Stimulated activated CD4-positive, alpha-beta T cell treated with anti-CD3 and anti-CD28 coated beads, Interleukin-2, amount 100 ng/mL, for 4 hours (primary cell): ENCODE results near the gene ST8SIA5.

Experiments used
- DNase-seq: peaks from one replicate; pipeline ENCODE4 v3.0.0-alpha.2; 2020; ENCODE audit warnings: low read depth

The ST8SIA5 gene

GRCh38 chr18:46738491-46738890, 18.4 kb downstream of the ST8SIA5 start:
- DNase-seq: no peak

DNA sequence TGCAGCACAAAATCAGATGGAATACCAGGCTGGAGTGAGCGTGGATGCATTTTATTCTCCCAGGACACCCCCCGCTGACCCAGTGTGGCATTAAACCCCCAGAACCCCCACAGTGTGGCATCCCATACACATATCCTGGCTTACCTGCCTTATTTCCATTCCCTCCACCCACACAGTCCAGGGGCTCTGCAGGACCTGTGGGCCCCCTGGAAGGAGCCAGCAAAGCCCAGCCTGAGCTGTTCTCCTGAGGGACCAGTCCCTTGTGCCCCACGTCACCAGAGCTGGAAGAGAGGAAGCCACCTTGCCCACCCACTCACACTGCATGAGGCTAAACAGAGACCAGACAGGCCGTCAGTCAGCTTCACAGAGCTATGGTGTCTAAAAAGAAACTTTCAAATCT, 20.1 kb downstream of the ST8SIA5 start:
- DNase-seq: no peak

DNA sequence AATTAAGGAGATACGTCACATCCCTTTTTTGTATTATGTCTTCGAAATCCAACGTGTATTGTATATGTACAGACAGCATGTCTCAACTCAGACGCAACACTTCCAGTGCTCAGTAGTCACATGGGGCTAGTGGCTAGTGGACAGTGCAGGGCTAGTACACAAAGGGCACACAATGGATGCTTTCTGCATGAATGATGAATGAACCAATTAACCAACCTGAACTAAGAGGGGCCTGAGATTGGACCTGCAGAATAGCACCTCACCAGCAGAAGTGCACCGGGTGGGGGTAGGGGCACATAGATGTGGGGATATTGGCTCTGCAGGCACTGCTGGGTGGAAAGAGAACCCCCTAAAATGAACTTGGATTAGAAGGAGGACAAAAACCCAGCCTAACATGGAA, 20.7 kb downstream of the ST8SIA5 start:
- DNase-seq: no peak

DNA sequence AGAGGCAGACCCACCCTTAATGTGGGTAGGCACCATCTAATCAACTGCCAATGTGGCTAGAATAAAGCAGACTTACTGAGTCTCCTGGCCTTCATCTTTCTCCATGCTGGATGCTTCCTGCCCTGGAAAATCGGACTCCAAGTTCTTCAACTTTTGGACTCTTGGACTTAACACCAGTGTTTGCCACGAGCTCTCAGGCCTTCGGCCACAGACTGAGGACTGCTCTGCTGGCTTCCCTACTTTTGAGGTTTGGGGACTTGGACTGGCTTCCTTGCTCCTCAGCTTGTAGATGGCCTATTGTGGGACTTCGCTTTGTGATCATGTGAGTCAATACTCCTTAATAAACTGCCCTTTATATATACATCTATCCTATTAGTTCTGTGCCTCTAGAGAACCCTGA, 21.9 kb downstream of the ST8SIA5 start:
- DNase-seq: no peak

DNA sequence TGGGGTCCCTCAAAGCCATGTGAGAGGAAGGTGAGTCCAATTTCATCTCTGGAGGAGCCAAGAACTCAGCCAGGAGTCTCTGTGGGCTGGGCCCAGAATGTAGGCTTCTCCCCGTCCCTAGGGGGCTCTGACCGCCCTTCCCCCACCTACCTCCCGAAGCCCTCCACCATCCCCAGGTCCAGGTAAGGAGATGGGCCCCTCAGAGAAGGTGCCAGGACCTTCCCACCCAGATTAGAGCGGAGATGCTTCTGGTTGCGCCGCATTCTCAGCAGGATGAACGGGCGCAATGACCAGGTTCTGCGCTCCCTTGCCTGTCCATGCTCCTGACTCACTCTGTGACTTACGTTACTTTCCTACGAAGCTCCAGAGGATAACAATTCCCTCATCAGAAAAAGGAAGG, 23.0 kb downstream of the ST8SIA5 start:
- no peak for DNase-seq

DNA sequence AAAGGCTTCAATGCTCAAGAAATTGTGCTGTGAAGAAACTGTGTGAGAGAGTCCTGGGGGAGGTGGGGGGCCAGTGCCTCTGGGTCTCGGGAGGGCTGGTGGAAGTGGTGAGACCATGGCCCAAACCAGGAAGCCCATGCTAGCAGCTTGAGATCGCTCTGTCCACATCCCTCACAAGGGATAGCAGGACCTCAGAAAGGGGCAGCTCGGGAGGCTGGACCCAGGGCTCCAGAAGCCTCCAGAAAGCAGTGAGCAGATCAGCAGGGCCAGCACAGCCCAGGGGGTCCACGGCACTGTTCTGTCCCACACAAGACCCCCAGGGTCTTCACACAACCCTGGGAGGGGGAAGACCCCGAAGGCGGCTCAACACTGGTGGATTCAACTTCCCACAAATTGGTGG, 24.1 kb downstream of the ST8SIA5 start:
- DNase-seq: no peak

DNA sequence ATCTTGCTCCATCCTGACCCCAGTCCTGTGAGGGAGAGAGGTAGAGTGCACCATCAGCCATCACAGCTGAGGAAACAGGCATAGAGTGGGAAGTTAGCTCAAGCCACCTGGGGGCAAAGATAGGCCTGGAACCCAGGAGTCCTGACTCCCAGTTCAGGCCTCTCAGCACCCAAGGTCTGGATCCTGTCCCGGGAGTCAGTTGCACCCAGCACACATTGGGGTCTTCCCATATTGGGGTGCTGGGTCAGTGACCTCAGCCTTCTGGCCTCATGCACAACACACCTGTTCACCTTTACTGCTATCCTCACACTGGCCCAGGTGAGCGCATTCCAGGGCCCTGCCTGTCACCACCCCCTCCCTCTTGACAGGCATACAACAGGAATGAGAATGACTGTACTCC, 24.7 kb downstream of the ST8SIA5 start:
- DNase-seq: no peak

DNA sequence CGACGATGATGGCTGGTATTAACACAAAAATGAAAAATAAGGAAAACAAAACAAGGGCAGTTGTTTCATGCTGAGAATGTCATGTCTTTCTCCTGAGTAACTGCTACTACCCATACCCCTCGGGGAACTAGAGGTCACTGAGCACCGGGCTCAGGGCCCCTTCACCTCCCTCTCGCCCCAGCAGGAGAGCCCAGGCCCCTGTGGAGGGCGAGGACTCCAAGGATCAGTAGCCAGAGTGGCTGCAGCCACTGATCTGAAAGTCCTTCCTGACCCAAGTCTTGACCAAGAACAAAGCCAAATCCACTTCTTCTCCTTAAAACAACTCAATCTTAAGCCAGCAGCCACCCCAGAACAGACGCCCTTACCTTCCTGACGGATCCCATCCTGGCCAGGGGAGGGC, 25.5 kb downstream of the ST8SIA5 start:
- no peak for DNase-seq

DNA sequence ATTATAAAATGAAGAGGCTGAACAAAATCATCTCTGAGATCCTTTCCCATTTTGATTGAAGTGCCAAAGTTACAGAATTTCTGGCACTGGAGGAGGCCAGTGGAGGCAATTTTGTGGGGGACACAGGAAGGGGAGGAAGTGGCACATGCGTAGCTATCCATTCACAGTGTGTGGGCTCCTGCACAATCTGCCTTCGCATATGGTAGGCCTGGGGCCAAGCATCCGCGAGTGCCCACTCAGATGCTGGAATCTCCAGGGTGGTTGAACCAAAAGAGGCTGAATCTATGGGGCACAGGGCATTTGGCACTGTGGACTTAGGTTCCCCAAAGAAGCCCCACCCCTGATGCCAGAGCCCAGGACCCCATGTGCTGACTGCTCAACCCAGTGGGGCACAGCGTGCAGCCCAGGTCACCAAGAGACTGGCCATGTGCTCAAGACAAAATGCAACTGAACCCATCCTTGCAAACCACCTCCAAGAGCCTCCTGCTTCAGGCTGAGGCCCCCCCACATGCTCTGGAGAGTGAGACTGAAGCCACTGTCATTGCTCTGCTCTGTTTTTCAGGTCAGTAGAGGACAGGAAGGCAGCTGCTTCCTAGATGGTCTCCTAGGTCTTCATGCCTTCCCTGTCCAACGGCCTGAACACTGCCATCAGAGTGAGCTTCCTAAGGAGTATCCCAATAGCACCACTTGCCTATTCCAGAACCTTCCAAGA, 28.5 kb downstream of the ST8SIA5 start:
- no peak for DNase-seq

DNA sequence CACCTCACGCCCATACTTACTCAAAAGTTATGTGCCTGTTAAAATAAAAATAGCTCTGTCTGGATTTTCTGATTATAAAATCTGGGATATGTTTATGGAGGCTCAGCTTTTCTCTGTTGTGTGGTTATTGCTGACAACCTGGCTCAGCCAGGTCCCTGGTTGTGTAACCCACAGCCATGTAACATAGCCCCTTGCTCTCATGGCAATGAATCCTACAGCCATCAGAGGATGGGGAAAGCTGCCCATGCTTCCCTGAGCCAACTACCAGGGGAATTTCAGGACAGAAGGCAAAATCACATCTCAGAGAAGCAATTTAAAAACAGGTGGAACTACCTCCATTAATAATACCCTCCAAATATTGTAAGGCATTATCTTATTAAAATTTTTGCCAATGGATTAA, 29.7 kb downstream of the ST8SIA5 start:
- DNase-seq: no peak

GRCh38 chr18:46725310-46725709, 31.5 kb downstream of the ST8SIA5 start:
- DNase-seq: no peak

- DNase-seq: no peak
Observed at GRCh38 chr18:46723856-46724415, 32.9 kb downstream of the ST8SIA5 start.

GRCh38 chr18:46722051-46722450, 34.8 kb downstream of the ST8SIA5 start:
- no peak for DNase-seq

DNA sequence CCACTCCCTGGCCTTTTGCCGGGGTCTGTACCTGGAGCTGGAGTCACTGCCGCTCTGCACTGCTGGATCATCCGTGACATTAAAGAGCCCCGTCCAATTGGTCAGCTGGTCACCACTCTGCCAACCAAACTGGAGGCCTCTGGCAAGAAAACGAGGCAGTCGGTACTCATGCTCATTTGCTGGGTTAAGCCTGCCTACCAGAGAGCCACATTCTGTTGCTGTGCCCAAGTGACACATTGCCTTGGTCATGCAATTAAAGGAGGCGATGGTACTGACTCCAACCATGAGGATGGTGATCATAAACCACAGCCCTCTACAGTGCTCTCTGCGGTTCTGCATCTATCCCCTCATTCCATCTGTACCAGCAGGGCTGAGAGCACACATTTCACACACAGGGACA, 35.5 kb downstream of the ST8SIA5 start:
- DNase-seq: no peak

- no peak for DNase-seq
Observed at GRCh38 chr18:46720521-46720920, 36.3 kb downstream of the ST8SIA5 start.

GRCh38 chr18:46720092-46720491, 36.8 kb downstream of the ST8SIA5 start:
- DNase-seq: no peak

DNA sequence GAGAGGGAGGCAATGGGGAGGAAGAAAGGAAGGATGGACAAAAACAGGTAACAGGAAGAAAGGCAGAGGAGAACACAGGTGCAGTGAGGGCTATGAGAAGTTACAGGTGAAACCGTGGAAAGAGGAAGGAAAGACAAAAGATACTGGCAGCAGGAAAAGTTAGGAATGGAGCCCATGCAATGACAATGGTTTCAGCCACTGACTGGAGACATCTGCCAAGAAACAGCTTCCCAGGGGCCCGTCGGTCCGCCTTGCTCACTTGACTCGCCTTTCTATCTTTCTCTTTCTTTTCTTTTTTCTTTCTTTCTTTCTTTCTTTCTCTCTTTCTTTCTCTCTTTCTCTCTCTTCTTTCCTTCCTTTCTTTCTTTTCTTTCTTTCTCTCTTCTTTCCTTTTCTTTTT, 37.5 kb downstream of the ST8SIA5 start:
- DNase-seq: no peak

- no peak for DNase-seq
Observed at GRCh38 chr18:46718501-46719341, 38.1 kb downstream of the ST8SIA5 start.

- no peak for DNase-seq
Observed at GRCh38 chr18:46716827-46717226, 40.0 kb downstream of the ST8SIA5 start.

DNA sequence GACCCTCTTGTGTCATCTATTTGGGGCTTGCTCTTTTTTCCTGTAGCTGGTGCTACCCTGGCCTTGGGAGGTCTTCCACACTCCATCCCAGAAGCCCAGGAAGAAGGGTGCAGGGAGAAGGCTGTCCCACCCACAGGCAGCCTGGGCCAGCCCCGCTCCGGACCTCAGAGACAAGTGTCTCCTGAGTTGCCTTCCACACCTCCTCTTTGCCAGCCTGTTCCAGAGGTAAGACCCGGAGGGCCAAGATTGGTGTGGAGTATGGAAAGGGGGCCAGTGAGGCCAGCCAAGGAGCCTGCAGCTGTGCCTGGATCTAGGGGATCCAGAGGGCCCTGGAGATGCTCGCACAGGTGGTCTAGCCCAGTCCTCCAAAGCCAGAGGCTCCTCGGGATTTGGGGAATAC, 40.5 kb downstream of the ST8SIA5 start:
- no peak for DNase-seq

DNA sequence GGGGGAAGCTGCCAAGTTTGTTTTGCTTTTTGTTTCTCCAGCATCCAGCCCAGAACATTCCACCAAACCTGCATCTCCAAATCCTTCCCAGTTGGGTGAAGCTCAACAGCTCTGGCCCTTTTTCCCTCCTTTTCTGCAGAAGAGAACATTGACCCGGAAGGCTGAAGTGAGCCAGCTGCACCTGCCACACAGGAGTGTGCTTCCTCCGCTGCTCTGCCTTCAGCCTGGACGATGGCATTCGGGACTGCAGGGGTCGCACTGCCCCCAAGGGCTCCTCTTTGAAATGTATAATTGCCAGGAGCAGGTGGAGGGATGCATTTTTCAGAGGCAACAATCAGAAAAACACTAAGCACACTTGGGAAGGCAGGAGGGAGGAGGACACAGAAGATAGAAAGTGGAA, 41.8 kb downstream of the ST8SIA5 start:
- DNase-seq: no peak

DNA sequence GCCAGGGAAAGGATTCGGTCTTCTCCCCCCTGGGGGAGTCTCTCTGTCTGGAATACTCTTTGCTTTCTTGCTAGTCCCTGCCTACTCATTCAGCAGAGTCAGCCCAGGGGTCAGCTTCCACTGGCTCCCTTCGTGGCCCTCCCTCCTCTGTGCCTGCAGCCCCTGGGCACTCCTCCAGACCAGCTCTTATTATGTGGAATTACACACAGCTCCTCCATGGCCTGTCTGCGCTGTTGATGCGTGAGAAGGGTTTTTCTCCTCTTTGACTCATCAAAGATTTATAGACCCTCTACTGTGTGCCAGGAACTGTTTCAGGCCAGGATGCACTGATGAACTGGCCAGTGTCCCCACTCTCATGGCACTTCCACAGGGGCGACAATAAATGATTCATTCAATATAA, 44.4 kb downstream of the ST8SIA5 start:
- DNase-seq: no peak

DNA sequence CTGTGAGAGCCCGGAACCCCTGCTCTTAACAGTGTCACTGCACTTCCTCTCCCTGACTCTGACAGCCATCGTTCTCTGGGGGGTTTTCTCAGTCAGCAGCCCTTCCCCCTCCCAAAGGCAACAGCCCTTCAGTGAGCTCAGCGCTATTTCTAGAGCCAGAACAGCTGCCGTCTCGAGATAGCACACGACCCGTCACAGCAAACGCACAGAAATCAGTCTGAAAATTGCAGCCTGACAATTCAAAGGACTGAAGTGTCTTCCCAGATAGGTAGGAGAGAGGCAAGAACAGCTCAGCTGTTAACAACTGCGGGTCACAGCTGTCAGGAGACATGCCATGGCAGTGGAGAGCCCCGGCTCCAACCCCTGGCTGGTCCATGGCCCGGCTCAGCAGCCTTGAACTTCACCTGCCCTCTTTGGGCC, 45.4 kb downstream of the ST8SIA5 start:
- no peak for DNase-seq
